Measurements from ENCODE around the gene TCTA.
"Not testable (repeated sequence)": the region's sequence is repeated elsewhere in the genome, so short reads cannot be mapped to it uniquely, and the experiment has no call there.

TCTA gene

GRCh38 chr3:49385617-49386016, 26.6 kb upstream of the TCTA start:
- no peak for TF ChIP-seq CTCF (IDR thresholded peaks at IDR 0.05; ENCODE audit: extremely low read depth, missing control alignments)
- no peak for DNase-seq (ENCODE audit: low spot score)

- no peak for DNase-seq (ENCODE audit: low spot score)
Observed at GRCh38 chr3:49386056-49386756, 26.0 kb upstream of the TCTA start.

GRCh38 chr3:49387721-49388120, 24.5 kb upstream of the TCTA start:
- no peak for TF ChIP-seq CTCF (IDR thresholded peaks at IDR 0.05; ENCODE audit: extremely low read depth, missing control alignments)
- no peak for DNase-seq (ENCODE audit: low spot score)

More at GRCh38 chr3:49386056-49386756, 26.0 kb upstream of the TCTA start:
- no peak for TF ChIP-seq CTCF (IDR thresholded peaks at IDR 0.05; ENCODE audit: extremely low read depth, missing control alignments)

GRCh38 chr3:49388289-49388820, 23.9 kb upstream of the TCTA start:
- TF ChIP-seq CTCF (IDR thresholded peaks at IDR 0.05; ENCODE audit: extremely low read depth, missing control alignments): no peak
- DNase-seq (ENCODE audit: low spot score): no peak

GRCh38 chr3:49389297-49389696, 22.9 kb upstream of the TCTA start:
- TF ChIP-seq CTCF (IDR thresholded peaks at IDR 0.05; ENCODE audit: extremely low read depth, missing control alignments): no peak
- DNase-seq (ENCODE audit: low spot score): no peak

- DNase-seq (ENCODE audit: low spot score): not testable (repeated sequence)
Observed at GRCh38 chr3:49391310-49391709, 20.9 kb upstream of the TCTA start.

- no peak for DNase-seq (ENCODE audit: low spot score)
- TF ChIP-seq CTCF (IDR thresholded peaks at IDR 0.05; ENCODE audit: extremely low read depth, missing control alignments): no peak
Observed at GRCh38 chr3:49397470-49397869, 14.8 kb upstream of the TCTA start.

GRCh38 chr3:49399461-49399860, 12.8 kb upstream of the TCTA start:
- TF ChIP-seq CTCF (IDR thresholded peaks at IDR 0.05; ENCODE audit: extremely low read depth, missing control alignments): no peak
- DNase-seq (ENCODE audit: low spot score): no peak
